HEK293 (cell line): ENCODE measurements around the gene NAA80.
"Not testable (repeated sequence)": the region's sequence is repeated elsewhere in the genome, so short reads cannot be mapped to it uniquely, and the experiment has no call there.

ENCODE experiments used
- CTCF ChIP-seq: fragments of 450-650 bp; formaldehyde crosslinking; IDR thresholded peaks from 2 replicates; pipeline ENCODE4 v1.5.1; 2016; ENCODE audit warnings: missing biosample characterization, missing genetic modification characterization
- MZF1 ChIP-seq: fragments of 450-650 bp; formaldehyde crosslinking; IDR thresholded peaks from 2 replicates; pipeline ENCODE4 v1.5.1; 2017; ENCODE audit warnings: missing biosample characterization, missing genetic modification characterization, borderline replicate concordance
- PATZ1 ChIP-seq: fragments of 450-650 bp; formaldehyde crosslinking; IDR thresholded peaks from 2 replicates; pipeline ENCODE4 v1.5.1; 2016; ENCODE audit warnings: missing biosample characterization, missing genetic modification characterization
- ZFHX2 ChIP-seq: fragments of 450-650 bp; formaldehyde crosslinking; conservative IDR thresholded peaks from 2 replicates; pipeline ENCODE4 v1.5.1; 2016; ENCODE audit warnings: missing biosample characterization, missing genetic modification characterization
- ZNF10 ChIP-seq: fragments of 450-650 bp; formaldehyde crosslinking; IDR thresholded peaks from 2 replicates; pipeline ENCODE4 v1.5.1; 2017; ENCODE audit warnings: missing biosample characterization, missing genetic modification characterization
- ZNF132 ChIP-seq: fragments of 450-650 bp; formaldehyde crosslinking; IDR thresholded peaks from 2 replicates; pipeline ENCODE4 v1.5.1; 2017; ENCODE audit warnings: missing biosample characterization, missing genetic modification characterization, borderline replicate concordance
- ZNF23 ChIP-seq: fragments of 450-650 bp; formaldehyde crosslinking; IDR thresholded peaks from 2 replicates; pipeline ENCODE4 v1.5.1; 2016; ENCODE audit warnings: missing biosample characterization, missing genetic modification characterization, borderline replicate concordance
- ZNF274 ChIP-seq, 2 experiments: fragments of 200-500 bp in 1 of 2; fragments of 450-650 bp in 1 of 2; sonication (Bioruptor generic) in 1 of 2; formaldehyde crosslinking in 1 of 2; IDR thresholded peaks; 2 replicates each; pipeline versions ENCODE4 v1.5.1 to v1.6.1; 2014 to 2016; ENCODE audit warnings: borderline replicate concordance in 1 of 2, inconsistent platforms in 1 of 2, low read length in 1 of 2, missing biosample characterization in 1 of 2, missing genetic modification characterization in 1 of 2
- ZNF510 ChIP-seq: fragments of 450-650 bp; formaldehyde crosslinking; IDR thresholded peaks from 2 replicates; pipeline ENCODE4 v1.5.1; 2018; ENCODE audit warnings: mild to moderate bottlenecking, missing genetic modification characterization, missing biosample characterization; ENCODE audit not compliant: insufficient replicate concordance
- ZNF544 ChIP-seq: fragments of 450-650 bp; formaldehyde crosslinking; IDR thresholded peaks from 2 replicates; pipeline ENCODE4 v1.5.0; 2017; ENCODE audit warnings: missing biosample characterization, missing genetic modification characterization
- ZNF639 ChIP-seq: fragments of 450-650 bp; formaldehyde crosslinking; IDR thresholded peaks from 2 replicates; pipeline ENCODE4 v1.5.1; 2016; ENCODE audit warnings: missing biosample characterization, missing genetic modification characterization
- ZNF843 ChIP-seq: fragments of 450-650 bp; formaldehyde crosslinking; IDR thresholded peaks from 2 replicates; pipeline ENCODE4 v1.5.1; 2016; ENCODE audit warnings: missing biosample characterization, missing genetic modification characterization

GRCh38 chr3:50284121-50284520 is 15.1 kb downstream of the NAA80 start:
- not testable (repeated sequence) for TF ChIP-seq ZFHX2; CTCF (tag by site-specific recombination); ZNF274 (IDR thresholded peaks at IDR 0.05; ENCODE audit: low read length); ZNF274 (tag by site-specific recombination; IDR thresholded peaks at IDR 0.05; ENCODE audit: borderline replicate concordance); ZNF10 (tag by site-specific recombination); PATZ1 (tag by site-specific recombination); ZNF639 (tag by site-specific recombination); ZNF23 (tag by site-specific recombination); ZNF544 (tag by site-specific recombination); ZNF132 (tag by site-specific recombination); MZF1 (tag by site-specific recombination); ZNF510 (tag by site-specific recombination); ZNF843 (tag by site-specific recombination)
